ENCODE data around the gene MGAT5. TPM values are rescaled to one million over a fixed set of nuclear protein-coding genes. Genes with fewer than 3 reads are reported as not detected.

MGAT5 gene
- total RNA-seq, 4 donors from 2014 or later = 28.3 to 52.3 (median 40.4) TPM

DNA sequence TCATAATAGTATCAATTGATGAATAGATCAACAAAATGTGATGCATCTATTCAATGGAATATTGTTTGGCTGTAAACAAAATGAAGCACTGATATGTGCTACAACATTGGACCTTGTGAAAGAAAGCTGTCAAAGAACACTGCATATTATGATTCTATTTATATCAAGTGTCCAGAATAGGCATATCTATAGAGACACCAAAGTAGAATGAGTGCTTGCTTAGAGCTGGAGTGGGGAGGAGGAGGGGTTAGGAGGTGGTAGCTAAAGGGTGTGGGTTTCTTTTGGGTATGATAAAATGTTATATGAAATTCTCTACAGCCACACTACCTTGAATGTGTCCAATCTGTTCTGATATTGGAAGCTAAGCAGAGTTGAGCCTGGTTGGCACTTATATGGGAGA lies 23.0 kb upstream of the MGAT5 start:
- ATAC-seq (ENCODE audit: low FRiP score) (no peak), DNase-seq (ENCODE audit: low spot score) (no peak)
- TF ChIP-seq, protein P1, sequence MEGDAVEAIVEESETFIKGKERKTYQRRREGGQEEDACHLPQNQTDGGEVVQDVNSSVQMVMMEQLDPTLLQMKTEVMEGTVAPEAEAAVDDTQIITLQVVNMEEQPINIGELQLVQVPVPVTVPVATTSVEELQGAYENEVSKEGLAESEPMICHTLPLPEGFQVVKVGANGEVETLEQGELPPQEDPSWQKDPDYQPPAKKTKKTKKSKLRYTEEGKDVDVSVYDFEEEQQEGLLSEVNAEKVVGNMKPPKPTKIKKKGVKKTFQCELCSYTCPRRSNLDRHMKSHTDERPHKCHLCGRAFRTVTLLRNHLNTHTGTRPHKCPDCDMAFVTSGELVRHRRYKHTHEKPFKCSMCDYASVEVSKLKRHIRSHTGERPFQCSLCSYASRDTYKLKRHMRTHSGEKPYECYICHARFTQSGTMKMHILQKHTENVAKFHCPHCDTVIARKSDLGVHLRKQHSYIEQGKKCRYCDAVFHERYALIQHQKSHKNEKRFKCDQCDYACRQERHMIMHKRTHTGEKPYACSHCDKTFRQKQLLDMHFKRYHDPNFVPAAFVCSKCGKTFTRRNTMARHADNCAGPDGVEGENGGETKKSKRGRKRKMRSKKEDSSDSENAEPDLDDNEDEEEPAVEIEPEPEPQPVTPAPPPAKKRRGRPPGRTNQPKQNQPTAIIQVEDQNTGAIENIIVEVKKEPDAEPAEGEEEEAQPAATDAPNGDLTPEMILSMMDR (IDR thresholded peaks at IDR 0.05) = no peak

DNA sequence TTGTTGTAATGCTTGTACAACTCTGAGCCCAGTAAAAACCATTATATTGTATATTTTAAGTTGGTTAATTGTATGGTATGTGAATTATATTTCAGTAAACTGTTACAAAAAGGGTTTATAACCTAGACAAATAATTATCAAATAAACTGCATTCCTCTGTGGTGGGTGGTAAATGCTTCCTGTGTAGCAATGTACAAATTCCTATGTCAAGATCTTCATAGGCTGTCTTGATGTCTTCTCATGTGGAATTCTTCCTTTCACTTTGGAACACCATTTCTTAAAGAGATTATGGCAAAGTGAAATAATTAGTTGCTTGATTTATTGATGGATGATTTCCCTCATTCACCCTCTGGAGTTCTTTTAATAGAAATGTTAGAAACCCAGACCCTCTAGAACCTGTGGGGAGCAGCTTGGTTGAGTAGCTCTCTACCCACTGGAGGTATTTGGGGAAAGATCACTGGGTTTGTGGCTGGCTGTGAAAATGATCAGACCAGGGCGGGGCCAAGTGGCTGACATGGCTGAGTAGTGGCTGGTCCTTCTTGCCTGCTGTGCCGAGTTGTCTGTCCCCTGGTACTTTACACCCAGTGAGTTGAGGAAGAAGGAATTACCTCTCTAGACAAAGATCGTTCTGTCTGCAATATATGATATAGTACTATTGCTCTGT lies 22.4 kb upstream of the MGAT5 start:
- ATAC-seq (ENCODE audit: low FRiP score) = no peak
- DNase-seq (ENCODE audit: low spot score) = no peak
- TF ChIP-seq, protein P1 (IDR thresholded peaks at IDR 0.05) = no peak

DNA sequence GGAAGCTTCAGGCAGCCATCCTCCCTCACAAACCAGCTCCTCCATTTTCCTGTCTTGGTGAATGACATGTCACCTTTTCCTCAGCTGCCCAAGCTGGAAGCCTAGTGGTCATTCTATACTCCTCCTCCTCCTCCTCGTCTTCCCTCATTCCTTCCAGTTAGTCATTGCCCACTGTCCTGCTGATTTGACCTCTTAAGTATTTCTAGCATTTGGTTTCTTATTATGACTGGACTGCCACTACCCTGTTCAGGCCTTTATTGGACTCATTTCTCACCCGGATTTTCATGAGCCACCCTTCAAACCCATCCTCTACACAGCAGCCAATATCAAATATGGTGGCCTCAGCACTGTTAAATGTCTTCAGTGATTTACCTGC lies 21.9 kb upstream of the MGAT5 start:
- TF ChIP-seq, protein P1 (IDR thresholded peaks at IDR 0.05) = no peak
- DNase-seq (ENCODE audit: low spot score) (no peak), ATAC-seq (ENCODE audit: low FRiP score) (no peak)

DNA sequence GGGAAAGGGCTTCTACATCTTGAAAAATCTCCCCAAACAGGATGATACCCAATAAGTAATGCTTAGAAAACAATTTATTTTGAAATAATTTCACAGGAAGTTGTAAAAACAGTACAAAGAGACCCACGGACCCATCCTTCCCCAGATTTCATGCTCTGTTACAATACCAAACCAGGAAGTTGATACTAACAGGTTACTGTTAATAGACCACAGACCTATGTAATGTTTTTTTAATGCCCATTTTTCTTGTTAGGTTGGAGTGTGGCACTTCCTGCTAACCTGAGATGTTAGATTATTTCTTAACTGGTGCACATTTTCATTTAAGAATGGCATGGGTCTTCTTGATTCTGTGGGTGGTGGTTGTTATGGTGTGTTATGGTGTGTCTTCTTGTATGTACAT lies 21.4 kb upstream of the MGAT5 start:
- ATAC-seq (ENCODE audit: low FRiP score) (no peak), DNase-seq (ENCODE audit: low spot score) (no peak)

DNA sequence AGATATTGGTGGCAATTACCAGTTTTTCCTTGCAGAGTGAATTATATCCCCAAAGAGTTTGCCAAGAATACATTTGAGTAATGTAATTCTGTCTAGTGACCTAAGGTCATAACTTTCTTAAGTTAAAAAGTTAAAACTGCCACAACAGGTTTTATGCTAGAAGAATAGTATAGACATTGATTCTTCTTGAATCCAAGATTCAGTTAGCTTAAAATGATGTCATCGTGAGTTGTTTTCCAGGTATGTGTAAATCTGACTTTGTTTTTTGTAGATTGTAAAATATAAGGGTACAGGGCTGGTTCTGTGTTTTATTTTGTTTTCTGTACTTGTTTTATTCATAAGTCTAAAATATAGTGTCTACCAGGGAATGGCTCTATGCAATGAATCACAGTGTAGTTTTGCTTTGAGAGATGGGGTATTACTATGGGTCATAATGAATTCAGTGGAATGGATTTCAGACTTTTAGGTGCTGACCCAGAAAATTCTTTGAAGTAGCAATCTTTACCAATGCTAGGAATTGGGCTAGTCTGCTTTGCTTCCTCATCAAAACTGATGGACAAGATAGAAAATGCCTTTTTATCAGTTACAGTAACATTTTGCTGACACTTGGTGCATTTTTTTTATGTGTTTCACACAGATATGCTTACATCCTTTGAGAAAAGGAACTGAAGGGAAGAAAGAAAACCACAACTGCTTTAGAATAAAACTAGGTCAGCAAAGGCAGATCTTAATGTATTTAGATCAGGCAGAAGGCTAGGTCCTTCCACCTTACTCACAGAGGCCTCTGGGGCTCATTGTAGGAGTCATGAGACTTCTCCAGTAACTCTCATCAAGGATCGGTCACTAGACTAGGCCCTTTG lies 20.8 kb upstream of the MGAT5 start:
- no peak for ATAC-seq (ENCODE audit: low FRiP score)
- no peak for DNase-seq (ENCODE audit: low spot score)
- TF ChIP-seq, protein P1 (IDR thresholded peaks at IDR 0.05) = no peak

More for the DNA sequence above, 21.4 kb upstream of the MGAT5 start:
- TF ChIP-seq, protein P1 (IDR thresholded peaks at IDR 0.05) = no peak

DNA sequence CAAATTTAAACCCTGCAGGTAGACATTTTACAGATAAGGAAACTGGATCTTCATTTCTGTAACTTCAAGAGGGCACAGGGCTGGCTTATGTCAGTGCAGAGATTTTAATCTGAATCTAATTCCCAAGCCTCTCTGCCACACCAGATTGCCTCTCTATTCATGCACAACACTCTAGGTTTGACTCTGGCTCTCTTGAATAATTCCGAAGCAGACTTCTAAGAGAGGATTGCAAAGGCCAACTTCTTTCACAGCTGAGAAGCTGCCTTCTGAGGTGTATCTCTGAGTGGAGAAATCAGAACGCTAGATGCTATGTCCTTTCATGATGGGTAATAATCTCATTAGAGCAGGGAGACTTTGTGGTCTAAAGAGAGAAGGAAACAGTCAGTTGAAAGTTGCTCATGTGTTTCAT lies 20.1 kb upstream of the MGAT5 start:
- no peak for DNase-seq (ENCODE audit: low spot score)
- no peak for ATAC-seq (ENCODE audit: low FRiP score)
- TF ChIP-seq, protein P1 (IDR thresholded peaks at IDR 0.05) = no peak
